Keratinocyte (primary cell): Measurements from ENCODE around the gene CLEC3B.

ENCODE experiments used
- EZH2 ChIP-seq: IDR thresholded peaks from one replicate; pipeline ENCODE4 v1.6.1; 2012; ENCODE audit warnings: inconsistent platforms, mild to moderate bottlenecking, low read length, moderate library complexity
- TF ChIP-seq, protein P1 (sequence below), 3 experiments: IDR thresholded peaks in 1 of 3; conservative IDR thresholded peaks in 1 of 3; optimal IDR thresholded peaks in 1 of 3; 2 replicates in 2 of 3; 3 replicates in 1 of 3; pipeline versions ENCODE3 to v1.5.1; 2011; ENCODE audit warnings: low read length in 3 of 3, mild to moderate bottlenecking in 3 of 3, moderate library complexity in 2 of 3, control low read depth in 1 of 3, inconsistent platforms in 1 of 3; ENCODE audit not compliant: insufficient read depth in 2 of 3; ENCODE audit errors: extremely low read depth in 1 of 3

DNA sequence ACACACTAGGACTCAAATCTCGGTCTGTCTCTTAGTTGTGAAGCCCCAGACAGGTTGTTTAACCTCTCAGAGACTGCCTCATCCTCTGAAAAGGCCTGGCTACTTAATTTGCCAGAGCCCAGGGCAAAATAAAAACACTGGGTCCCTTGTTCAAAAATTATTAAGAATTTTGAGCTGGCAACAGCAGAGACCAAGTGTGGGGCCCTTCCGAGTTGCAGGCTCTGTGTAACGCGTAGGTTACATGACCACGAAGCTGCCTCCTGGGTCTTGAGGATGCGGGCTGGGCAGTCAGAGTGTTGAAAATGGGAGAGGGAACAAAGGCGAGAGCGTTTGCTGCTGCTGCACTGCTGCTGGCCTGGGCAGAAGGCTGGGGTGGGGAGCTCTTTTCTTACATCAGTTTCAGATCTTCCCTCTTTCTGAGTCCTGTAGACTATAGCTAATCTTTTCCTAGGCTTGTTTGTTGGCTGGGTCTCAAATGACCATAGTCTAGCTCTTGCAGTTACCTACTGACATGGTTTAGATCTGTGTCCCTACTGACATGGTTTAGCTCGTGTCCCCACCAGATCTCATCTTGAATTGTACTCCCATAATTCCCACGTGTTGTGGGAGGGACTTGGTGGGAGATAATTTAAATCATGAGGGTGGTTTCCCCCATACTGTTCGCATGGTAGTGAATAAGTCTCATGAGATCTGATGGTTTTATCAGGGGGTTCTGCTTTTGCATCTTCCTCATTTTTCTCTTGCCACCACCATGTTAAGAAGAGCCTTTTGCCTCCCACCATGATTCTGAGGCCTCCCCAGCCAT lies 49.9 kb downstream of the CLEC3B start:
- TF ChIP-seq EZH2 = no peak
- TF ChIP-seq, protein P1, sequence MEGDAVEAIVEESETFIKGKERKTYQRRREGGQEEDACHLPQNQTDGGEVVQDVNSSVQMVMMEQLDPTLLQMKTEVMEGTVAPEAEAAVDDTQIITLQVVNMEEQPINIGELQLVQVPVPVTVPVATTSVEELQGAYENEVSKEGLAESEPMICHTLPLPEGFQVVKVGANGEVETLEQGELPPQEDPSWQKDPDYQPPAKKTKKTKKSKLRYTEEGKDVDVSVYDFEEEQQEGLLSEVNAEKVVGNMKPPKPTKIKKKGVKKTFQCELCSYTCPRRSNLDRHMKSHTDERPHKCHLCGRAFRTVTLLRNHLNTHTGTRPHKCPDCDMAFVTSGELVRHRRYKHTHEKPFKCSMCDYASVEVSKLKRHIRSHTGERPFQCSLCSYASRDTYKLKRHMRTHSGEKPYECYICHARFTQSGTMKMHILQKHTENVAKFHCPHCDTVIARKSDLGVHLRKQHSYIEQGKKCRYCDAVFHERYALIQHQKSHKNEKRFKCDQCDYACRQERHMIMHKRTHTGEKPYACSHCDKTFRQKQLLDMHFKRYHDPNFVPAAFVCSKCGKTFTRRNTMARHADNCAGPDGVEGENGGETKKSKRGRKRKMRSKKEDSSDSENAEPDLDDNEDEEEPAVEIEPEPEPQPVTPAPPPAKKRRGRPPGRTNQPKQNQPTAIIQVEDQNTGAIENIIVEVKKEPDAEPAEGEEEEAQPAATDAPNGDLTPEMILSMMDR (optimal IDR thresholded peaks at IDR 0.05 in 1 of 3, IDR thresholded peaks at IDR 0.05 in 1 of 3, conservative IDR thresholded peaks at IDR 0.05 in 1 of 3; ENCODE audit: extremely low read depth in 1 of 3, insufficient read depth in 2 of 3, low read length in 3 of 3) = no peak
